Mucosa of descending colon (tissue), 3 donors: ENCODE measurements around the gene INPP5F. TPM values are rescaled to one million over a fixed set of nuclear protein-coding genes. Genes with fewer than 3 reads are reported as not detected.

Experiments used
- ATAC-seq: fragments of 200-7000 bp; cut with Tn5 transposase; one replicate; pipeline ENCODE4 v1.9.1; 2020; ENCODE audit warnings: mild to moderate bottlenecking, moderate library complexity
- DNase-seq, 3 donors: peaks; one replicate each; pipeline ENCODE4 v3.0.0-alpha.2; 2020
- H3K36me3 ChIP-seq: fragments of 200-600 bp; one replicate; pipeline ENCODE4 v1.8.0; 2021; ENCODE audit warnings: low read depth, mild to moderate bottlenecking
- H3K4me1 ChIP-seq: fragments of 200-600 bp; one replicate; pipeline ENCODE4 v1.8.0; 2021; ENCODE audit warnings: low read depth, mild to moderate bottlenecking
- H3K4me3 ChIP-seq: fragments of 200-600 bp; one replicate; pipeline ENCODE4 v1.8.0; 2021; ENCODE audit warnings: mild to moderate bottlenecking
- H3K9me3 ChIP-seq: fragments of 200-600 bp; one replicate; pipeline ENCODE4 v1.8.0; 2021; ENCODE audit warnings: mild to moderate bottlenecking
- CTCF ChIP-seq: fragments of 200-600 bp; IDR thresholded peaks from one replicate; pipeline ENCODE4 v1.8.0; 2022; ENCODE audit warnings: antibody characterized with exemption, mild to moderate bottlenecking
- intact Hi-C, 2 donors: fragments of 100-400 bp; cut with DNase I in 1 of 2; cut with micrococcal nuclease in 1 of 2; formaldehyde crosslinking; loops; one replicate each; pipeline versions ENCODE4 v1.11.0 to v1.11.1; 2022; cut with DNase I, micrococcal nuclease
- total RNA-seq, 3 donors: library from RNA; stranded (reverse); fragmentation: NEBNext Ultra II Directional in 2 of 3; extraction: Animal tissue kit (Norgen Biotek cat#: 25700) in 2 of 3; gene quantifications; one replicate each; pipeline versions ENCODE4 v1.2.1 to v1.2.4, GENCODE V29; 2021 to 2023
- donor health status: DM: no; HTN: no; CAD: no; lungs with moderate emphysema.
- donor health status: DM: no; HTN: no; CAD: no.
- donor health status: DM: no; HTN: yes; CAD: no.

Gene INPP5F
- total RNA-seq, 3 donors from 2014 or later = 12.5 to 19.9 (median 13.2) TPM

GRCh38 chr10:119776536-119776935 is 50.7 kb downstream of the INPP5F start:
- no peaks in the 10 kb centered on the region for H3K9me3 ChIP-seq
- ATAC-seq = no peak
- no peak for TF ChIP-seq CTCF
- no peak for DNase-seq
- H3K4me3 ChIP-seq = no peak overlapping the region
- intact Hi-C loops = no loop called here
- H3K36me3 ChIP-seq = no peaks in the 10 kb centered on the region
- no peaks in the 10 kb centered on the region for H3K4me1 ChIP-seq

- H3K4me1 ChIP-seq = no peaks in the 10 kb centered on the region
- no peak for TF ChIP-seq CTCF
- DNase-seq (no peak), ATAC-seq (no peak)
- no peaks in the 10 kb centered on the region for H3K36me3 ChIP-seq
- no peak overlapping the region for H3K4me3 ChIP-seq
- intact Hi-C loops = no loop called here
- H3K9me3 ChIP-seq = no peaks in the 10 kb centered on the region
Observed at GRCh38 chr10:119777686-119778085, 51.8 kb downstream of the INPP5F start.

GRCh38 chr10:119778776-119779445 is 53.1 kb downstream of the INPP5F start:
- TF ChIP-seq CTCF = no peak
- Histone ChIP-seq H3K4me3 (no peak overlapping the region), H3K4me1 (no peaks in the 10 kb centered on the region), H3K9me3 (no peaks in the 10 kb centered on the region), H3K36me3 (no peaks in the 10 kb centered on the region)
- DNase-seq = no peak
- ATAC-seq = no peak
- intact Hi-C loops = no loop called here

GRCh38 chr10:119780879-119781480 is 55.1 kb downstream of the INPP5F start:
- intact Hi-C loops = no loop called here
- DNase-seq (no peak), ATAC-seq (no peak)
- TF ChIP-seq CTCF = no peak
- no peak overlapping the region for H3K4me3 ChIP-seq
- no peaks in the 10 kb centered on the region for H3K4me1 ChIP-seq
- H3K9me3 ChIP-seq = no peaks in the 10 kb centered on the region
- no peaks in the 10 kb centered on the region for H3K36me3 ChIP-seq

GRCh38 chr10:119781498-119781897 is 55.6 kb downstream of the INPP5F start:
- no peaks in the 10 kb centered on the region for H3K4me1 ChIP-seq
- H3K4me3 ChIP-seq = no peak overlapping the region
- intact Hi-C loops = no loop called here
- no peaks in the 10 kb centered on the region for H3K9me3 ChIP-seq
- H3K36me3 ChIP-seq = no peaks in the 10 kb centered on the region
- no peak for ATAC-seq
- no peak for TF ChIP-seq CTCF
- no peak for DNase-seq
